ENCODE data around the gene TRIM15. TPM values are rescaled to one million over a fixed set of nuclear protein-coding genes. Genes with fewer than 3 reads are reported as not detected.

The TRIM15 gene
- total RNA-seq, 1 donor from 2014 or later: not detected

- DNase-seq (ENCODE audit: low read depth): no peak
- Histone ChIP-seq H3K27me3 (ENCODE audit: control insufficient read depth, insufficient read depth, low read length) (peaks cover 3% of the 10 kb centered on the region), H3K36me3 (ENCODE audit: control insufficient read depth, insufficient read depth, low read length) (no peaks in the 10 kb centered on the region), H3K4me3 (ENCODE audit: low read depth, low read length) (no peak overlapping the region)
- TF ChIP-seq, protein P1, sequence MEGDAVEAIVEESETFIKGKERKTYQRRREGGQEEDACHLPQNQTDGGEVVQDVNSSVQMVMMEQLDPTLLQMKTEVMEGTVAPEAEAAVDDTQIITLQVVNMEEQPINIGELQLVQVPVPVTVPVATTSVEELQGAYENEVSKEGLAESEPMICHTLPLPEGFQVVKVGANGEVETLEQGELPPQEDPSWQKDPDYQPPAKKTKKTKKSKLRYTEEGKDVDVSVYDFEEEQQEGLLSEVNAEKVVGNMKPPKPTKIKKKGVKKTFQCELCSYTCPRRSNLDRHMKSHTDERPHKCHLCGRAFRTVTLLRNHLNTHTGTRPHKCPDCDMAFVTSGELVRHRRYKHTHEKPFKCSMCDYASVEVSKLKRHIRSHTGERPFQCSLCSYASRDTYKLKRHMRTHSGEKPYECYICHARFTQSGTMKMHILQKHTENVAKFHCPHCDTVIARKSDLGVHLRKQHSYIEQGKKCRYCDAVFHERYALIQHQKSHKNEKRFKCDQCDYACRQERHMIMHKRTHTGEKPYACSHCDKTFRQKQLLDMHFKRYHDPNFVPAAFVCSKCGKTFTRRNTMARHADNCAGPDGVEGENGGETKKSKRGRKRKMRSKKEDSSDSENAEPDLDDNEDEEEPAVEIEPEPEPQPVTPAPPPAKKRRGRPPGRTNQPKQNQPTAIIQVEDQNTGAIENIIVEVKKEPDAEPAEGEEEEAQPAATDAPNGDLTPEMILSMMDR (IDR thresholded peaks at IDR 0.05; ENCODE audit: insufficient read depth, low read length, poor library complexity, severe bottlenecking): no peak
Measured at GRCh38 chr6:30157999-30158398, 5.3 kb upstream of the TRIM15 start.

DNA sequence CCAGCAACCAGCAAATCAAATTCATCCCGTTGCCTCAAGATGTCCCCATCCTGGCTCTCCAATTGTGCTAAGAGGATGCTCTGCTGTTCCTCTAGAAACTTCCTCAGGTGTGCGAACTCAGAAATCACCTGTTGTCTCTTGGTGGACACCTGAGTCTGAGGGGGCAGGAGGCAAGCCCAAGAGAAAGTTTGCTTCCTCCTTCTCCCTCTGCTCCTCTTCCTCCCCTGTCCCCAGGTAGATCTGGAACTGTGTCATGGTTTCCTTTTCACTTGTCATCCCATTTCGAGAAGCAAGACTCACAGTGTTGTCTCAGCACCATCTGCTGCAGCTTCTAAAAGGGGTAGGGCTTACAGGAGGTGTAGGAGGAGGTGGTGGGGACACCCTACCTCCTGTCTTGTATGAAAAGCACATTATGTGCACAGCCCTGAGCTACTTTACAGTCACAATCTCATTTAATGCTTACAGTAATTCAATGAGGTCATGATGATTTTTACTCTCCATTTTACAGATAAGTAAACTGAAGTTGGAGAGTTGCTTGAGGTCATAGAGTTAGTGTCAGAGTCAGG lies 4.8 kb upstream of the TRIM15 start:
- TF ChIP-seq, protein P1 (IDR thresholded peaks at IDR 0.05; ENCODE audit: insufficient read depth, low read length, poor library complexity, severe bottlenecking): no peak
- Histone ChIP-seq H3K36me3 (ENCODE audit: control insufficient read depth, insufficient read depth, low read length) (no peaks in the 10 kb centered on the region), H3K27me3 (ENCODE audit: control insufficient read depth, insufficient read depth, low read length) (peaks cover 5% of the 10 kb centered on the region), H3K4me3 (ENCODE audit: low read depth, low read length) (no peak overlapping the region)
- DNase-seq (ENCODE audit: low read depth): no peak

GRCh38 chr6:30160008-30160784 lies 3.1 kb upstream of the TRIM15 start:
- H3K36me3 ChIP-seq (ENCODE audit: control insufficient read depth, insufficient read depth, low read length): no peaks in the 10 kb centered on the region
- no peak for DNase-seq (ENCODE audit: low read depth)
- H3K4me3 ChIP-seq (ENCODE audit: low read depth, low read length): no peak overlapping the region
- peaks cover 5% of the 10 kb centered on the region for H3K27me3 ChIP-seq (ENCODE audit: control insufficient read depth, insufficient read depth, low read length)
- TF ChIP-seq, protein P1 (IDR thresholded peaks at IDR 0.05; ENCODE audit: insufficient read depth, low read length, poor library complexity, severe bottlenecking): no peak

DNA sequence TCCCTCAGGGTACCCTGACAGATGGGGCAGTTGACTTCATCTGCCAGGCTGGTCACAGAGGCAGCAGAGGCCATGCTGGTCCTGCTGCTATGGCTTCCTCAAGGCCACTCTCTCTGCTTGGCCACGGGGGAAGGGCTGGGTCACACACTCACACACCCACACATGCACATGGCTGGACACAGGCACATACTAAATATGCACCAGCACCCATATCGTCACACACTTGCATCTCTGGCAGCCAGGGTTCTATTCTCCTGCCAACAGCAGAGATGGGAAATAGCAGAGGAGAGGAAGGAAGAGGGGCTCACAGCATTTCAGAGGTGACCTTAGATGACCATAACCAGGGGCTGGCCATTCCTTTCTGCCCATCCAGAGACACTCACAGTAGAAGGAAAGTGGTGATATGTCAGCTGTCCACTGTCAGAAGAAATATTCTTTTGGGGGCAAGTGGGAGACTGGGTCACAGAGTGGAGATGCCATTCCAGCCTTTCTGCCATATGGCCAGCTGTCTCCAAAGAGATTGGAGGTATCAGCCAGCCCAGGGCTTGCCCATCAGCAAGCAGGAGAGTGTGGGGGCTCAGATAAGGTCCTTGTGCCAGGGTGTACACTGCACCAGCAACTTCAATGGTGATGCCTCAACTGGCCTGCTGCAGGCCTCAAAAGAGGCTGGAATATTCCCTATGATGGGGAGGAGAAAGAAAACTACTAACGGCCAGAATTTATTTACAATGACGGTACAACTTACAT lies 2.4 kb upstream of the TRIM15 start, which contains the start of gene TRIM10:
TSS of gene TRIM10 (minus strand) at position 427 of the 747 bp plus-strand sequence. CDS start at position 74, 353 bp downstream.
- DNase-seq (ENCODE audit: low read depth): no peak
- TF ChIP-seq, protein P1 (IDR thresholded peaks at IDR 0.05; ENCODE audit: insufficient read depth, low read length, poor library complexity, severe bottlenecking): no peak
- Histone ChIP-seq H3K4me3 (ENCODE audit: low read depth, low read length) (no peak within 1 kb of the TSS), H3K36me3 (ENCODE audit: control insufficient read depth, insufficient read depth, low read length) (no peaks in the 10 kb centered on the region), H3K27me3 (ENCODE audit: control insufficient read depth, insufficient read depth, low read length) (peaks cover 5% of the 10 kb centered on the region)

DNA sequence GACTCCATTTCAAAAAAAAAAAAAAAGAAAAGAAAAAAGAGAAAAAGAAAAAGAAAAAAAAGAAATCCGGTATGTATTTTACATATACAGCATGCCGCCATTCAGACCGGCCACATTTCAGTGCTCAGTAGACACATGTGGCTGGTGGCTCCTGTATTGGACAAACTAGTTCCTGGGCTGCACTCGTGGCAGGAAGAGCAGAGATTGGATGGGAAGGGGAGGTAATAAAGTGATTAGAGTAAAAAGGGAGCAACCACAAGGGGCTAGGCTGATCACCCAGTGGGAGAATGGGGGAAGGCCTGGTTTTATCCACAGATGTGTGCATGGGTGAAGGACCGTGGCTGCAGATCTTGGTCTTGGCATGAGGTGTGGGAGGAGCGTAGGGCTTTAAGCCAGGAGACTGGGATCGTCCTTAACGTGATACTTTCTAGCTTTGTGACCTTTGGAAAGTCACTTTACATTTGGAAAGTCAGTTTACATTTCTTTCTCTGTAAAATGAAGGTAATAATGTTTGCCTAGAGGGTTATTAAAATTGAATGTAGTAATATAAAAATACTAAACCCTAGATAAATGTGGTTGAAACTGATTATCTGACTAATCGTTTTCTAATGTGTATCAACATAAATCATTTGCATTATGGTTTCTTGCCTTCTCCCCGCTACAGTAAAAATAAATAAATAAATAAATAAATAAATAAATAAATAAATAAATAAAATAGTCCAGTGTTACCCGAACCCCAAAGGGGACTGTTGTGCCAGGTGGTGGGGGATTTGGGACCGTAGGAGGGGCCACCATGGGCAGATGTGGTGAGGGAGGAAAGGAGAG lies 869 bp upstream of the TRIM15 start:
- DNase-seq (ENCODE audit: low read depth): no peak
- Histone ChIP-seq H3K27me3 (ENCODE audit: control insufficient read depth, insufficient read depth, low read length) (peaks cover 11% of the 10 kb centered on the region), H3K4me3 (ENCODE audit: low read depth, low read length) (no peak overlapping the region), H3K36me3 (ENCODE audit: control insufficient read depth, insufficient read depth, low read length) (no peaks in the 10 kb centered on the region)
- TF ChIP-seq, protein P1 (IDR thresholded peaks at IDR 0.05; ENCODE audit: insufficient read depth, low read length, poor library complexity, severe bottlenecking): no peak
